Left lung (tissue), 10 donors: Measurements from ENCODE around the gene RNF4. TPM values are rescaled to one million over a fixed set of nuclear protein-coding genes. Genes with fewer than 3 reads are reported as not detected.

Source experiments
- ATAC-seq: fragments of 200-7000 bp; cut with Tn5 transposase; one replicate; pipeline ENCODE4 v1.9.1; 2020; ENCODE audit warnings: moderate library complexity
- DNase-seq, 4 donors: peaks; one replicate each; pipeline ENCODE4 v3.0.0-alpha.2; 2013 to 2020
- H3K27ac ChIP-seq, 2 donors: fragments of 200-600 bp; sonication (generic) in 1 of 2; one replicate each; pipeline versions ENCODE4 v1.5.0 to v1.8.0; 2020 to 2021
- H3K27me3 ChIP-seq, 2 donors: fragments of 200-600 bp; sonication (generic) in 1 of 2; one replicate each; pipeline versions ENCODE4 v1.5.0 to v1.8.0; 2020 to 2021
- H3K36me3 ChIP-seq, 2 donors: fragments of 200-600 bp; sonication (generic) in 1 of 2; one replicate each; pipeline versions ENCODE4 v1.5.0 to v1.8.0; 2020 to 2021
- H3K4me1 ChIP-seq, 2 donors: fragments of 200-600 bp; one replicate each; pipeline ENCODE4 v1.8.0; 2021
- H3K4me3 ChIP-seq, 2 donors: fragments of 200-600 bp; sonication (generic) in 1 of 2; one replicate each; pipeline versions ENCODE4 v1.5.0 to v1.8.0; 2020 to 2021; ENCODE audit warnings: mild to moderate bottlenecking in 1 of 2
- H3K9me3 ChIP-seq, 2 donors: fragments of 200-600 bp; sonication (generic) in 1 of 2; one replicate each; pipeline versions ENCODE4 v1.5.0 to v1.8.0; 2020 to 2021
- CTCF ChIP-seq, 2 donors: fragments of 200-600 bp; sonication (generic) in 1 of 2; IDR thresholded peaks; one replicate each; pipeline versions ENCODE4 v1.5.0 to v1.8.0; 2021; ENCODE audit warnings: antibody characterized with exemption in 2 of 2
- intact Hi-C, 2 donors: fragments of 100-400 bp; cut with DNase I; formaldehyde crosslinking; loops; one replicate each; pipeline versions ENCODE4 v1.11.2 to v1.14.2; 2022
- polyA plus RNA-seq, 6 donors: library from polyadenylated mRNA; unstranded; fragments of 120-200 nt; gene quantifications; one replicate each; pipeline ENCODE4 v1.2.1, GENCODE V29; 2013; ENCODE audit not compliant: insufficient read length in 6 of 6
- total RNA-seq, 2 donors: library from RNA; stranded (reverse); fragmentation: NEBNext Ultra II Directional; extraction: Animal tissue kit (Norgen Biotek cat#: 25700); gene quantifications; one replicate each; pipeline ENCODE4 v1.2.1, GENCODE V29; 2021
- donor health status: DM: no; HTN: yes; CAD: no.
- donor health status: DM: no; HTN: no; CAD: no.

RNF4 gene
- total and polyA plus RNA-seq, 8 donors, result 42.2 to 68.4 (median 62.7) TPM

- ATAC-seq, result no peak
- intact Hi-C loops, result no loop called here
- no peaks in the 10 kb centered on the region for H3K27me3 ChIP-seq
- no peak overlapping the region for H3K4me3 ChIP-seq
- no peak overlapping the region for H3K27ac ChIP-seq
- peaks cover 0 to 83% of the 10 kb centered on the region in 2 donors for H3K36me3 ChIP-seq
- TF ChIP-seq CTCF (IDR thresholded peaks at IDR 0.05), result no peak
- H3K9me3 ChIP-seq, result no peaks in the 10 kb centered on the region
- no peaks in the 10 kb centered on the region for H3K4me1 ChIP-seq
- no peak for DNase-seq
These were observed 32.2 kb downstream of the RNF4 start for GRCh38 chr4:2501034-2501594.

- intact Hi-C loops, result no loop called here
- no peak for TF ChIP-seq CTCF (IDR thresholded peaks at IDR 0.05)
- H3K4me3 ChIP-seq, result no peak overlapping the region
- ATAC-seq, result no peak
- no peaks in the 10 kb centered on the region for H3K27me3 ChIP-seq
- no peak for DNase-seq
- H3K4me1 ChIP-seq, result no peaks in the 10 kb centered on the region
- no peaks in the 10 kb centered on the region for H3K9me3 ChIP-seq
- peaks cover 0 to 73% of the 10 kb centered on the region in 2 donors for H3K36me3 ChIP-seq
- no peak overlapping the region for H3K27ac ChIP-seq
These were observed 34.9 kb downstream of the RNF4 start for GRCh38 chr4:2503809-2504208.

GRCh38 chr4:2507259-2507658, 38.4 kb downstream of the RNF4 start:
- Histone ChIP-seq H3K4me3 (no peak overlapping the region), H3K9me3 (no peaks in the 10 kb centered on the region), H3K27me3 (no peaks in the 10 kb centered on the region), H3K36me3 (peaks cover 0 to 69% of the 10 kb centered on the region in 2 donors), H3K27ac (no peak overlapping the region), H3K4me1 (no peaks in the 10 kb centered on the region)
- DNase-seq (no peak), ATAC-seq (no peak)
- intact Hi-C loops, result no loop called here
- TF ChIP-seq CTCF (IDR thresholded peaks at IDR 0.05), result no peak

- H3K27me3 ChIP-seq, result no peaks in the 10 kb centered on the region
- H3K4me3 ChIP-seq, result no peak overlapping the region
- H3K27ac ChIP-seq, result no peak overlapping the region
- intact Hi-C loops, result no loop called here
- H3K36me3 ChIP-seq, result peaks cover 0 to 69% of the 10 kb centered on the region in 2 donors
- no peak for TF ChIP-seq CTCF (IDR thresholded peaks at IDR 0.05)
- no peak for DNase-seq
- no peaks in the 10 kb centered on the region for H3K4me1 ChIP-seq
- ATAC-seq, result no peak
- no peaks in the 10 kb centered on the region for H3K9me3 ChIP-seq
These were observed 38.9 kb downstream of the RNF4 start for GRCh38 chr4:2507855-2508254.

GRCh38 chr4:2510351-2511259, 41.7 kb downstream of the RNF4 start:
- H3K9me3 ChIP-seq, result no peaks in the 10 kb centered on the region
- DNase-seq (no peak), ATAC-seq (no peak)
- peaks cover 0 to 86% of the 10 kb centered on the region in 2 donors for H3K36me3 ChIP-seq
- H3K4me3 ChIP-seq, result no peak overlapping the region
- H3K27me3 ChIP-seq, result no peaks in the 10 kb centered on the region
- intact Hi-C loops, result no loop called here
- no peaks in the 10 kb centered on the region for H3K4me1 ChIP-seq
- H3K27ac ChIP-seq, result no peak overlapping the region
- no peak for TF ChIP-seq CTCF (IDR thresholded peaks at IDR 0.05)
